Smooth muscle cell (in vitro differentiated cells): ENCODE measurements around the gene SDCBP2. TPM values are rescaled to one million over a fixed set of nuclear protein-coding genes. Genes with fewer than 3 reads are reported as not detected.

ENCODE experiments used
- DNase-seq: peaks from one replicate; lab custom pipeline; 2025; ENCODE audit not compliant: unreplicated experiment; lab: John Stamatoyannopoulos, UW
- H2AFZ ChIP-seq: fragments of 200-600 bp; sonication (generic); 2 replicates; pipeline ENCODE4 v1.6.0; 2016; ENCODE audit warnings: antibody characterized with exemption, low read depth, mild to moderate bottlenecking
- H3F3A ChIP-seq: fragments of 200-600 bp; sonication (generic); 2 replicates; pipeline ENCODE4 v1.6.0; 2017; ENCODE audit warnings: antibody characterized with exemption, low read depth
- H3K27ac ChIP-seq: fragments of 200-600 bp; sonication (generic); 2 replicates; pipeline ENCODE4 v1.5.1; 2016; ENCODE audit warnings: low read depth, mild to moderate bottlenecking
- H3K27me3 ChIP-seq: fragments of 200-600 bp; sonication (generic); 2 replicates; pipeline ENCODE4 v1.6.1; 2016; ENCODE audit warnings: low read depth, mild to moderate bottlenecking
- H3K36me3 ChIP-seq: fragments of 200-600 bp; sonication (generic); 2 replicates; pipeline ENCODE4 v1.5.1; 2016; ENCODE audit warnings: low read depth
- H3K4me1 ChIP-seq: fragments of 200-600 bp; sonication (generic); 2 replicates; pipeline ENCODE4 v1.5.1; 2016; ENCODE audit warnings: low read depth
- H3K4me2 ChIP-seq: fragments of 200-600 bp; sonication (generic); 2 replicates; pipeline ENCODE4 v1.6.0; 2016; ENCODE audit warnings: mild to moderate bottlenecking
- H3K4me3 ChIP-seq: fragments of 200-600 bp; sonication (generic); 2 replicates; pipeline ENCODE4 v1.5.1; 2016; ENCODE audit warnings: mild to moderate bottlenecking
- H3K79me2 ChIP-seq: fragments of 200-600 bp; sonication (generic); 2 replicates; pipeline ENCODE4 v1.6.0; 2016; ENCODE audit warnings: low read depth, mild to moderate bottlenecking
- H3K9ac ChIP-seq: fragments of 200-600 bp; sonication (generic); 2 replicates; pipeline ENCODE4 v1.6.0; 2016; ENCODE audit warnings: low read depth
- H3K9me3 ChIP-seq: fragments of 200-600 bp; sonication (generic); replicated peaks from 2 replicates; pipeline ENCODE4 v1.5.1; 2016; ENCODE audit warnings: low read depth
- H4K20me1 ChIP-seq: fragments of 200-600 bp; sonication (generic); 2 replicates; pipeline ENCODE4 v1.6.0; 2016; ENCODE audit warnings: low read depth
- CTCF ChIP-seq: fragments of 200-600 bp; sonication (generic); IDR thresholded peaks from 2 replicates; pipeline ENCODE4 v1.5.1; 2017; ENCODE audit warnings: borderline replicate concordance, mild to moderate bottlenecking, antibody characterized with exemption; ENCODE audit not compliant: insufficient read depth, poor library complexity, severe bottlenecking
- WGBS: methylation state at CpG from one replicate; pipeline ENCODE4 v1.1.7; 2016; ENCODE audit warnings: low lambda C conversion rate; 5-methylcytosine and 5-hydroxymethylcytosine counted together
- polyA plus RNA-seq: library from polyadenylated mRNA; unstranded; fragments of >200 nt; fragmentation: Nextera tagmentation; extraction: Ambion mirVana; gene quantifications from 2 replicates; pipeline ENCODE4 v1.2.1, GENCODE V29; 2016
- total RNA-seq: library from RNA; depleted of rRNA; stranded (reverse); fragments of >200 nt; gene quantifications from 2 replicates; pipeline ENCODE4 v1.2.3, GENCODE V29; 2014

The SDCBP2 gene
- total and polyA plus RNA-seq, 2 experiments from 2014 or later, result 3.6 to 4.7 TPM

DNA sequence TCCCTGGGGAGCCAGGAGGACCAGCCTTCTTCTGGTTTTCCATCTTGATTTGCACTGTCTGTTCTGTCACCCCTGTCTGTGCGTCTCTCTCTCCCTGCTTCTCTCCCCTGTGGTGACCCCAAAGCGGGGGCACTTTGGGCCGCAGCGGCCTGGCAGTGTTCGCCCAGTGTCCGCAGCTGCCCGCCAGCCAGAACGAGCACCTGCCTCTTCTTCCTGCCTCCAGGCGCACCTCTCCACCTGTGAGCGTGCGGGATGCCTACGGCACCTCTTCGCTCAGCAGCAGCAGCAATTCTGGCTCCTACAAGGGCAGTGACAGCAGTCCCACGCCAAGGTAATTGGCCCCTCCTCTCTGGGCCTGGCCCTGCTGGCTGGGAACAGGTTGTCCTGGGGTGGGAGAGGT, 32.0 kb downstream of the SDCBP2 start:
- Histone ChIP-seq H3K36me3 (no peaks in the 10 kb centered on the region), H3K9ac (no peak overlapping the region), H3K27me3 (no peaks in the 10 kb centered on the region), H2AFZ (no peak overlapping the region), H3K27ac (no peak overlapping the region), H3K9me3 (no peaks in the 10 kb centered on the region), H3K79me2 (no peaks in the 10 kb centered on the region), H4K20me1 (no peaks in the 10 kb centered on the region), H3K4me3 (no peak overlapping the region), H3K4me2 (no peak overlapping the region), H3F3A (no peaks in the 10 kb centered on the region), H3K4me1 (peaks cover 7% of the 10 kb centered on the region)
- WGBS, result 94% methylated on average over 14 of the region's 14 CpGs
- TF ChIP-seq CTCF, result no peak
- DNase-seq, result no peak

GRCh38 chr20:1296117-1296610, 32.8 kb downstream of the SDCBP2 start:
- 98% methylated on average over 12 of the region's 20 CpGs for WGBS

GRCh38 chr20:1295276-1295930, 33.5 kb downstream of the SDCBP2 start:
- no peaks in the 10 kb centered on the region for H4K20me1 ChIP-seq
- DNase-seq, result no peak
- TF ChIP-seq CTCF, result no peak
- no peak overlapping the region for H2AFZ ChIP-seq
- no peak overlapping the region for H3K9ac ChIP-seq
- WGBS, result 95% methylated on average over 20 of the region's 20 CpGs
- no peaks in the 10 kb centered on the region for H3K27me3 ChIP-seq
- no peaks in the 10 kb centered on the region for H3K79me2 ChIP-seq
- no peak overlapping the region for H3K4me3 ChIP-seq
- no peaks in the 10 kb centered on the region for H3K36me3 ChIP-seq
- H3F3A ChIP-seq, result no peaks in the 10 kb centered on the region
- H3K4me2 ChIP-seq, result no peak overlapping the region
- H3K4me1 ChIP-seq, result no peaks in the 10 kb centered on the region
- H3K9me3 ChIP-seq, result no peaks in the 10 kb centered on the region
- no peak overlapping the region for H3K27ac ChIP-seq

More at GRCh38 chr20:1296117-1296610, 32.8 kb downstream of the SDCBP2 start:
- Histone ChIP-seq H3K9me3 (no peaks in the 10 kb centered on the region), H3K27ac (no peak overlapping the region), H2AFZ (no peak overlapping the region), H3K4me2 (no peak overlapping the region), H3F3A (no peaks in the 10 kb centered on the region), H3K9ac (no peak overlapping the region), H3K4me3 (no peak overlapping the region), H3K79me2 (no peaks in the 10 kb centered on the region), H3K4me1 (peaks cover 5% of the 10 kb centered on the region), H3K27me3 (no peaks in the 10 kb centered on the region), H3K36me3 (no peaks in the 10 kb centered on the region), H4K20me1 (no peaks in the 10 kb centered on the region)
- no peak for DNase-seq
- no peak for TF ChIP-seq CTCF

GRCh38 chr20:1294497-1294896, 34.4 kb downstream of the SDCBP2 start:
- no peak for DNase-seq
- Histone ChIP-seq H3K9ac (no peak overlapping the region), H3K4me3 (no peak overlapping the region), H2AFZ (no peak overlapping the region), H3F3A (no peaks in the 10 kb centered on the region), H3K79me2 (no peaks in the 10 kb centered on the region), H4K20me1 (no peaks in the 10 kb centered on the region), H3K4me1 (no peaks in the 10 kb centered on the region), H3K9me3 (no peaks in the 10 kb centered on the region), H3K27ac (no peak overlapping the region), H3K27me3 (no peaks in the 10 kb centered on the region), H3K36me3 (no peaks in the 10 kb centered on the region), H3K4me2 (no peak overlapping the region)
- 91% methylated on average over 8 of the region's 8 CpGs for WGBS
- no peak for TF ChIP-seq CTCF
